HG03442 (cell line): ENCODE data around the gene SLAMF7.
"Not testable (repeated sequence)": the region's sequence is repeated elsewhere in the genome, so short reads cannot be mapped to it uniquely, and the experiment has no call there.

ENCODE experiments used
- ATAC-seq: cut with Tn5 transposase; IDR thresholded peaks from one replicate; pipeline ENCODE4 v1.9.1; 2021; ENCODE audit warnings: mild to moderate bottlenecking, moderate library complexity; ENCODE audit not compliant: unreplicated experiment

The SLAMF7 gene, protein sequence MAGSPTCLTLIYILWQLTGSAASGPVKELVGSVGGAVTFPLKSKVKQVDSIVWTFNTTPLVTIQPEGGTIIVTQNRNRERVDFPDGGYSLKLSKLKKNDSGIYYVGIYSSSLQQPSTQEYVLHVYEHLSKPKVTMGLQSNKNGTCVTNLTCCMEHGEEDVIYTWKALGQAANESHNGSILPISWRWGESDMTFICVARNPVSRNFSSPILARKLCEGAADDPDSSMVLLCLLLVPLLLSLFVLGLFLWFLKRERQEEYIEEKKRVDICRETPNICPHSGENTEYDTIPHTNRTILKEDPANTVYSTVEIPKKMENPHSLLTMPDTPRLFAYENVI

DNA sequence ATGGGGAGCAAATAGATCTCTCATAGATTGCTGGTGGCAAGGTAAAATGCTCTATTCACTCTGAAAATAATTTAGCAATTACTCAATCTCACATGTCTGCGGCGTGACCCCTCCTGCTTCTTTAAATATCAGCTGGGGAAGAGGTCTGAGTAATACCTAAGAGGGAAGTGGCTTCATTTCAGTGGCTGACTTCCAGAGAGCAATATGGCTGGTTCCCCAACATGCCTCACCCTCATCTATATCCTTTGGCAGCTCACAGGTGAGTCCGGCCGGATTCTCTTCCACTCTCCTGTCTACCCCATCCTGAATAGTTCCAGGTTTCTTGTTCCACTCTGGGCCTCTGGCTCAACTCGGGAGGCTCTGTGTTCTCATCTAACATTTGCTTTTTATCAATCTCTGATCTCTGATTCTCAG, at the start of gene SLAMF7:
Gene SLAMF7 (plus strand): TSS at position 150 of the 414 bp plus-strand sequence. CDS start 55 bp downstream, at position 205.
- ATAC-seq = peak; percentile 56

DNA sequence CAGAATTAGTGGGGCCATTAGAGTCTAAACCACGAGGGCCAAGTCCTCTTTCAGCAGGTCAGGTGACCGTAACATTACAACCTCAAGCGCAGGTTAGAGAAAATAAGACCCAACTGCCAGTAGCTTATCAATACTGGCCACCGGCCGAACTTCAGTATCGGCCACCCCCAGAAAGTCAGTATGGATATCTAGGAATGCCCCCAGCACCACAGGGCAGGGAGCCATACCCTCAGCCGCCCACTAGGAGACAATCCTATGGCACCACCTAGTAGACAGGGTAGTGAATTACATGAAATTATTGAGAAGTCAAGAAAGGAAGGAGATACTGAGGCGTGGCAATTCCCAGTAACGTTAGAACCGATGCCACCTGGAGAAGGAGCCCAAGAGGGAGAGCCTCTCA, 46.7 kb upstream of the SLAMF7 start:
- ATAC-seq = not testable (repeated sequence)

DNA sequence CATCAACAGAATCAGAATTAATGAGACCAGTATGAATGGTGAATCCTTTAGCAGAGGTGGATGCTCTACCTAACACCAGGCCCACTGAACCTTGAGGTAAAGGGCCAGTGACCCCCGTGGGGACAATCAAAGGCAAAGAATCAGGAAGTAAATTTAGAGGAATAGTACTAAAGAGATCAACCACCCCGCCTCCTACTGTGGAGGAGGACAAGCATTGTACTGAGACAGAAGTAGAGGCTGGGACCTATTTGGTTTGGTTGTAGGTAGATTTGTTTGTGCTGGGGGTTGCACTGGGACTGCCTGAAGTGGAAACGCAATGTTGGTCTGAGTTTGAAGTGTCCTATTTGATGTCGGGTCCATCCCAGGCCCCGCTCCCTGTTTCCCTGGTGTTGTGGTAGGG, 36.9 kb upstream of the SLAMF7 start:
- no peak for ATAC-seq

DNA sequence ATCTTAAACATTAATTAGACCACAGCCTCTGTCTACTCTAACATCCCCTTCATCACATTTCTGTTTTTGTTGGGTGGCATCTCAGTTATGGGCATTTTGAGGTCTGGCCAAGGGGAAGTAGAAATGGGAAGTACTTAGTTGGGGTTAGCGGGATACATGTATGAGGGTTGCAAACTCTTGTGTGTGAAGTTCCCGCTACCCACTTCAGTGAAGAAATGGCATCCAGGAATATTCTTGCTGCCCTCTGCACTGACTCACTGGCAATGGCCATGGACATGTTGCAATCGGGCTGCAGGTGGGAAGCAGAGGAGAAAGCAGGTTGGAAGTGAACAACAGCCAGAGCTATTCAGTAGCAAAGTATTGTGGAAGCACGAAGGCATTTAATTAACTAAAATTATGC, 34.8 kb upstream of the SLAMF7 start:
- no peak for ATAC-seq

DNA sequence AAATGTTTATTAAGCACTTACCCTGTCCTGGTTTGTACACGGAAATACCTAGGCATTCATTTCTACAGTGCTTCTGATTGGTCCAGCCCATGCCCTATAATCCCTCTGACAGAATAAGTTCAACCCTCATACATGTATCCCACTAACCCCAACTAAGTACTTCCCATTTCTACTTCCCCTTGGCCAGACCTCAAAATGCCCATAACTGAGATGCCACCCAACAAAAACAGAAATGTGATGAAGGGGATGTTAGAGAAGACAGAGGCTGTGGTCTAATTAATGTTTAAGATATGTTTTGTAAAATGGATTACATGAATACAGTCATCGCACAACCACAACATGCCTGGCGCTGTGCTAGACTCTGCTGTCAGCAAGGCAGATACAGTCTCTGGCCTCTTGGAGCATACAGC, 33.8 kb upstream of the SLAMF7 start:
- not testable (repeated sequence) for ATAC-seq

DNA sequence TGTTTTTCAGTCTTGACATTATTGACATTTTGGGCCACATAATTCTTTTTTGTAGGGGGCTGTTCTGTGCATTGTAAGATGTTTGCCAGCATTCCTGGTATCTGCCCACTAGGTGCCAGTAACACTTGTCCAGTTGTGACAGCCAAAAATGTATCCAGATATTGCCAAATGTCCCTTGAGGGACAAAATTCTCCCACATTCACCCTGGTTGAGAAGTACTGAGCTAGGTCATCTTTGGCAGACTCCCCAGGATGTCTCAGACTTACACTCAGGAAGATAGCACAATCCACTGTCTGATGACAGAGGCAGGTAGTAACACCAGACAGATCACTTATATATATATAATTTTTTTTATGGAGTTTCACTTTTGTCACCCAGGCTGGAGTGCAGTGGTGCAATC, 33.3 kb upstream of the SLAMF7 start:
- ATAC-seq = no peak

DNA sequence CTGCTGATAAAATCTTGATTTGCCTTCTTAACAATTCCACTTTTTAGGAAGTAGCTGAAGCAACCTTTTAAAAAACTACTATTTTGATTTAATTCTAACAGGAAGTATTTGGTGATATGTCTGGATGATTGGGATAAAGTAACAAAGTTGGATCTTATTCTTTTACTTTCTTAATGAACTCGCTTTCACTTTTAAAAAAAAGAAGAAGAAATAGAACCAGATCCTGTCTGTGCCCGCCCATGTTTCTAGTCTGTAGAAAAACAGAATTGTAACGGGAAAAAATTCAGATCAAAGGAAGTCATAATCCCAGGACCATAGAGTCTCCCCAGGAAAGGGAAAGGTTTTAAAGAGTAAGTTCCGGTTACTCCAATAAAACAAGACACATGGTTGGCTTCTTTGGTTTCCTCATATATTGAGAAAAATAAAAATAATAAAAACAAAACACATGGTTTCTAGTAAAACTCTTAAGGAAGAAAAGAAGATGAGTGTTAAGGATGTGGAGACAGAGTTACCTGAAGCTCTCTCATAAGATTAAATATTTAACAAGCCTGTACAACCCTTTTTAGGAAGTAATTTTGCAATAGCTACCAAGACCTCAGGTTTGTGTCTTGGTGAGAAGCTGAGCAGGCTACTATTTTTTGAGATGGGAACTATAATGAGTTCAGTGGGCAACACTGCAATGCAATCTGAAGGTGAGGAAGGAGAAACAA, 32.4 kb upstream of the SLAMF7 start:
- no peak for ATAC-seq

DNA sequence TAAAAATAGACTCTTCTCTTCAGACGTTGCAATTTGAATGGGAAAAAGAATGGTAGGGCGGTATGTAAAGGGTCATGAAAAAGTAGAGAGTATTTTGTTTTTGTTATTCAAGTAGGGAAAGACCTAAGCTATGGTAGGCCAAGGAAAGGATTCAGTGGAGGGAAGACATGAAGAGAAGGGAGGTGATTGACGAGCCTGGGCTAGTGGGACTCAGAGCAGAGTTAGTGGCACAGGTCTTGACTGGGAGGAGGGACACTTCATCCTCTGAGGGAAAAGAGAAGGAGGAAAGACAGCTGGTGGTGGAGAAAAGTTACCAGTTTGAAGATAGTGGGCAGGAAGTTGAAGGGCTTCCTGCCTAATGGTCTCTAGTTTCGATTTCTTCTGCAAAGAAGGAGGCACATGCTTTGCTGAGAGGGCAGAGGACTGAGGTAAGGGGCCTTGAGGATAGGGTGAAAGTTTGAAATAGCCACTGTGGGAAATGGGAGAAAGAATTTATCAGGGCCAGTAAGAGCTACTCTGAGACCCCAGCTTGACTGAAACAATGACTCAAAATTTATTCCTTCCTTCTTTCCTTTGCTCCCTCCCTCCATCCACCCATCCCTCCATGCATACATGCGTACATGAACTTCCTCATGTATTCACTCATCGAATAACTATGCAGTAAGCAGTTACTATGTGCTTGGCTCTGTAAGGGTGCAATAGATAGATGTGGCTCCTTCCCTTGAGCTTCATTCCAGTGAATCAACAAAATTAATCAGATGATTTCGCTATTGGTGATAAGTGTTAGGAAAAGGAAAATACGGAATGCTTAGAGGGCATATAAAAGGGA, 31.6 kb upstream of the SLAMF7 start:
- ATAC-seq = no peak

DNA sequence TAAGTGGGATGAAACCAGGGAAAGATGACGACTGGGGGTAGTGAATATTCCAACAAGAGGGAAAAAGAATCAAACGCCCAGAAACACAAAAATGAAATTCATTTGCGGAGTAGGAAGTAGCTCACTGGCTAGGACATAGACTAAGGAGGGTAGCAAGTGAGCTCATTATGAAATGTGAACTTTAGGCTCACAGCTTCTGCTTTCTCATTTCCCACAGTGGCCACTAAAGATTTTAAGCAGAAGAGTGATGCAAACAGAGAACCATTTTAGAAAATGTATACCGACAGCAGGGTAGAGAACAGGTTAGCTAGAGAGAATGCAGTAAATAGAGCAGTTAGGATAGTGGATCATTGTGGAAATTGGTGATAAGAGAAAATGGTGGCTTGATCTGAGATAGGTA, 30.9 kb upstream of the SLAMF7 start:
- no peak for ATAC-seq

DNA sequence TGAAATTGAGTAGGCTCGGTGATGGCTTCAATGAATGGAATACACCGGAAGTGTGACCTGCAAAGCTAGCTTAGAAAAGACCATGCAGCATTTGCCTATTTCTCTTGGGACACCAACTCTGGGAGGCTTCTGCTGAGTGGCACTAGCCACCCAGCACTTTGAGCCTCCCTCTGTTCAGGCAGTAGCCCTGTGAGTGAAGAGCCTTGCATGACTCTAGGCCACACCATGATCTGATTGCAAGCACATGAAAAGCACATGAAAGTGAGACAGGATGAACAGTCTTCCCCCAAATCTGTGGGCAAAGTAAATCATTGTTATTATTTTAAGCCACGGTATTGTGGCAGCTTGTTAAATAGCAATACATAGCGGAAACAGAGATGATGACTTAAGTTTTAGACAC, 30.2 kb upstream of the SLAMF7 start:
- no peak for ATAC-seq

DNA sequence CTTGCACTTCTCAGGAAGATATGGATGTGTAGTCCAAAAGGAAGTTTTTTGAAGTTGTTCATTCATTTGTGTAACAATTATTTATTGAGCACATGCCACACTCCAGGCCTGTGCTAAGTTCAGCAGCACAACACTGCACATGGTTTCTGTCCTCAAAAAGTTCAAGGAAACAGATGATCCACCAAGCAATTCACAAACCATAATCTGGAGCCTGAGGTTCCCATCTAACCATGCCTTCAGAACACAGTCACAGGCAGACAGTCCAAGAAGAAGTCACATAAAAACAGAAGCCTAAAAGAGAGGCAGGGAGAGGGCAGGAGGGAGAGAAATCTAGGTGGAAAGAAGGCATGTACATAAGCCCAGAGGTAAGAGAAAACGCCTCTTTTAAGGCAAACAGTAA, 29.3 kb upstream of the SLAMF7 start:
- no peak for ATAC-seq

DNA sequence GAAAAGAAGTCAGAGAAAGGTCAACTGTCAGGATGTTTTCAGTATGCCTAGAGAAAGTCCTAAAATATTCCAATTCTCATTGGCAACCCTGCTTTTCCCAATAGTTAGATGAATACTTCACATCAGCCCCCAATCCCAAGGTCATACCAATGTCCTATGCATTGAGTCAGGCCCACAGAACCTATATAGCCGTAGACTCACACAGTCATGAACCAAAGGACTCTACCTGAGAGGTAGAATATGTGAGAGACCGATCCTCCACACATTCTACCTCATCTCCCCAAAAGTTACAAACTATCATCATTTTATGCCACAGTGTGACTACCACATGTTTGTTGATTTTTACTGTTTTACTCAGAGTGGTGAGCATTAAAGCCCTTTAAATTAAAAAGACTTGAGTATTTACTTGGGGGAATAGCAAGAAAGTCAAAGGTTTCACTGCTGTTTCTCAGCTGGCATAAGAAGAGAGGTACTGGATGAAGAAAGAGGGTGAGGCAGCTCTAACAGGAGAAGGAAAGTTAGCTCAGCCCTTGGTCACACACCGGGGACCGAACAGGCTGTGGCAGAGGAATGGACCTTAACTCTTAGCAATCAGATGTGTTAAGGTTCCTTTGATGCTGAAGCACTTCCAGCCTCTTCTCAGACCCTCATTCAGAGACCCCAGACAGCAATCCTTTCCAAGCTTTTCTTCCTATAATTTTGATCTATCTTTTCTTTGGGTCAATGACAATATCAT, 28.4 kb upstream of the SLAMF7 start:
- ATAC-seq = no peak

DNA sequence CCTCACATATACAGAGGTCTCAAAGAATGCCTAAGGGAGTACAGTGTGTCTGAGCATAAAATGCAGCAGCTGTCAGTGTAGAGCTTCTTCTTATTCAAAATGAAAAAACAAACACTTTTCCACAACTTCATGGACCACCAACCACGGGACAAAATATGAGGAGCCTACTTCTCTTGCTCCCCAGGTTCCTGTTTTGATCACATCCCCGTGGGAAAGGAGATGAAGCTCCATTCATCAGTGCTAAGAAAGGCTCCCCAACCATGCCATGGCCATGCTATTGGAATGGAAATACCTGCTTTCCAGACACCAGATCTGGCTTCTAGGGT, 27.8 kb upstream of the SLAMF7 start:
- ATAC-seq = no peak

DNA sequence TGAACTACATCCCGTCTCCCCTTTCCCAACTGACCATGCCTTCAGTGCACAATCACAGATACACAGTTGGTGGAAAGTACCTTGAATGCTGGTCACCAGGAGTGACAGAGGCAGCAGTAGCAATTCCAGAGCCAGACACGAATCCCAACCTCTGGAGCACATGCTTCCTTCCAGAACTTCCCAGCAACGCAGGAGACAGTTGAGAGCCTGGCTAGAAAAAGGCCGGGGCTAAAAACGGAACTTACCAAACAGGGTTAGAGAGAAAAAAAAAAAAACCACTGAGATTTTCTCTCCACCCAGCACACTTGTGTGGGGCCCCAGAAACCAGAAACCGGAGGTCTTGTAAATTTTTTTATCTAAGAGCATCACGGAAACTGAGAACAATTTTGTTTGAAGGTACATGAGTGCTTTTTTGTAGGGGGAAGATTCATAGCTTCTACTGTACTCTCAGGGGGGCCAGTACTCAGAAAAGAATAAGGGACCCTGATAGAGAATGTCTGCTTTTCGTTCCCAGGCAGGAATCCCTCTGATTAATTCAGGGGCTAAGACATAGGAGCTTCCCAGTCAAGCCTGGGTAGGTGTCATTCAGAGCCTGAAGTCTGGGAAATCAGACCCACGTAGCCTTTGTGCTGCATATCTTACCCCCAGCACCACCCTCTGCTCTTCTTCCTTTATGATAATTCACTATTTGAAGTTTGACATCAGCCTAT, 27.3 kb upstream of the SLAMF7 start, which contains the start of gene CD48:
Gene CD48 (minus strand): TSS at position 221 of the 710 bp plus-strand sequence. CDS start 59 bp downstream, at position 162.
- ATAC-seq = peak; percentile 35

DNA sequence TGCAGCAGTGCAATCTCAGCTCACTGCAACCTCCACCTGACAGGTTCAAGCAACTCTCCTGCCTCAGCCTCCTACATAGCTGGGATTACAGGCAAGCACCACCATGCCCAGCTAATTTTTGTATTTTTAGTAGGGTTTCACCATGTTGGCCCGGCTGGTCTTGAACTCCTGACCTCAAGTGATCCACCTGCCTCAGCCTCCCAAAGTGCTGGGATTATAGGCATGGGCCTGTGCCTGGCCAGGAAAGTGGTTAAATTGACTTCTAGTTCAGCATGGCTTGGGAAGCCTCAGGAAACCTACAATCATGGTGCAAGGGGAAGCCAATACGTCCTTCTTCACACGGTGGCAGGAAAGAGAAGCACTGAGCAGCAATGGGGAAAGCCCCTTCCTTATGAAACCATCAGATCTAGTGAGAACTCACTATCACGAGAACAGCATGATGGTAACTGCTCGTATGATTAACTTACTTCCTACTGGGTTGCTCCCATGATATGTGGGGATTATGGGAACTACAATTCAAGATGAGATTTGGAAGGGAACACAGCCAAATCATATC, 26.4 kb upstream of the SLAMF7 start:
- peak; percentile 33 for ATAC-seq

DNA sequence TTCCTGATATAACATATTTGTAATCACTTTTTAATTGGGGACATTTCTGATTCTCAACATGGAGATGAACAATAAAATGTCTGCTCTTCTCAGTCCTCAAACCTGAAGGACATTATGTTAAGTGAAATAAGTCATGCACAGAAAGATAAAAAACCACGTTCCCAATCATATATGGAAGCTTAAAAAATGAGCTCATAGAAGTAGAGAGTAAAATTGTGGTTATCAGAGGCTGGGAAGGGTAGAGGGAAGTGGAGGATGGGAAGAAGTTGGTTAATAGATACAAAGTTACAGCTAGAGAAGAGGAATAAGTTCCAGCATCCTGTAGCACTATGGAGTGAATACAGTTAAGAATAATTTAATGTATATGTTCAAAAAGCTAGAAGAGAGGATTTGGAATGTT, 25.9 kb upstream of the SLAMF7 start:
- no peak for ATAC-seq

DNA sequence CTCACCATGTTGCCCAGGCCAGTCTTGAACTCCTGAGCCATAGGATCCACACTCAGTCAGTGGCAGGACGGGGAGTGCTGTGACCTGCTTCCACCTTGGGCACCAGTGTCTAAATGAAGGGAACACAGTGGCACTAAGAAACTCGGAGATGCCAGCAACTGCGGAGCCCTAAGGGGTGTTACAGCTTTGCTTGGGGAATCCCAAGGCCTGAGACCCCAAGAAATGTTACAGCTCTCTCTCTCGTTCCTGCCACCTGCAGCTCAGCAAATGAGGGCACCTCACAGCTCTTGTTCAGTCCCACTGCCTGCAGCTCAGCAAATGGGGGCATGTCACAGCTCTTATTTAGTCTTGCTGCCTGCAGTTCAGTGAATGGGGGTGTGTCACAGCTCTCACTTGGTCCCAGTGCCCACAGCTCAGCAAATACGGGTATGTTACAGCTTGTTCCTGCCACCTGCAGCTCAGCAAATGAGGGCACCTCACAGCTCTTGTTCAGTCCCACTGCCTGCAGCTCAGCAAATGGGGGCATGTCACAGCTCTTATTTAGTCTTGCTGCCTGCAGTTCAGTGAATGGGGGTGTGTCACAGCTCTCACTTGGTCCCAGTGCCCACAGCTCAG, 24.9 kb upstream of the SLAMF7 start:
- not testable (repeated sequence) for ATAC-seq

DNA sequence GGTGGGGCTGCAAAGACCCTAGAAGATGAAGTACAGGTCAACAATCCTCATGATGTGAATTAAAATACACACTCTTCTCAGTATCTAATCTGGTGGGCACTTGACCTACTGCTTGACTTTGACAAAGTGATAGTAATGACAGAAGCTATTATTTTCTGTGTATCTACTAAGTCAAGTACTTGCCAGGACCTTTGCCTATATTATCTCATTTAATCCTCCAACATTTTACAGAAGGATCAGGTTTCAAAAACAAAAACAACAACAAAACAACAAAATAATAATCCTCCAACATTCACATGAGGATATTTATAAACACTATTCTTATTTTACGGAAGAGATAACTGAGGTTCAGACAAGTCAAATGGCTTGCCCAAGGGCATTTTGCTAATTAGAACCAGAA, 23.0 kb upstream of the SLAMF7 start:
- no peak for ATAC-seq

DNA sequence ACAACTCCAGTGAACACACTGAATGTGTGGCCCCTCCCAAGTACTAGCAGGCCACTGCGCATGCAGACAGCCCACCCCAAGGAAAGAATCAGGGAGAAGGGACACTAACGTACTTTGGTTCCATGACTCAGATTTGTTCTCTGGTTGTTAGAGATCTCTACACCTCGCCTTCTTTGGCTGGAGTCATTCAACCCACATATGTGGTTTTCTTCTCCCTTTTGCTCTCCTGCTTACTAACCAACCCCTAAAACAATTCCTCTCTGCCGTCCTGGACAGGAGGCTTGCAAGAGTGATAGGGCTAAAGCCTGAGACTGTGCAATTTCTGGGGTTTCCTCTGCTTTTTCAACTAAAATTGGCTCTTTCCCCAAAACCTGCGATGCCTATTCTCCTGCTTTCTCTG, 21.7 kb upstream of the SLAMF7 start:
- ATAC-seq = no peak

DNA sequence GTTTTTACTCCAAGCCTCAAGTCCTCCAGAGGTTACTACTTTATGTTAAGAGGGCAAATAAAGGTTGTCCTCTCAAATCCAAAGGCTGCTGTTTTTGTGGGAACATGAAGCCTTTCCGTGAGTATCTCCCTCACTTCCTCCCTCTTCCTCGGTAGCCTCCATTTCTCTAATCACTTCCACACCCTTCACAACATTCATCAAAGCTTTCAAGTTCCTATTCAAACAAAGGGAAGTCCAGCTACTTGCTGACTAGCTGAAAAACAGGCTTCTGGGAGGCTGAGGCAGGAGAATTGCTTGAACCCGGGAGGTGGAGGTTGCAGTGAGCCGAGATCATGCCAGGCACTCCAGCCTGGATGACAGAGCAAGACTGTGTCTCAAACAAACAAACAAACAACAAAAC, 20.8 kb upstream of the SLAMF7 start:
- no peak for ATAC-seq
